ENCODE data around the gene LRRFIP2. TPM values are rescaled to one million over a fixed set of nuclear protein-coding genes. Genes with fewer than 3 reads are reported as not detected.
"Not testable (repeated sequence)": the region's sequence is repeated elsewhere in the genome, so short reads cannot be mapped to it uniquely, and the experiment has no call there.

Gene LRRFIP2
- polyA plus RNA-seq, 4 donors, result 30.6 to 47.6 (median 40.8) TPM

- no peak for DNase-seq (ENCODE audit: low read depth in 4 of 4, low spot score in 3 of 4)
These were observed 100.2 kb downstream of the LRRFIP2 start for GRCh38 chr3:37074178-37074577.

GRCh38 chr3:37072892-37073291, 101.5 kb downstream of the LRRFIP2 start:
- no peak for DNase-seq (ENCODE audit: low read depth in 4 of 4, low spot score in 3 of 4)

- no peak for DNase-seq (ENCODE audit: low read depth in 4 of 4, low spot score in 3 of 4)
These were observed 102.5 kb downstream of the LRRFIP2 start for GRCh38 chr3:37071921-37072320.

GRCh38 chr3:37068031-37068430, 106.4 kb downstream of the LRRFIP2 start:
- no peak for DNase-seq (ENCODE audit: low read depth in 4 of 4, low spot score in 3 of 4)

- DNase-seq (ENCODE audit: low read depth in 4 of 4, low spot score in 3 of 4), result no peak
These were observed 106.8 kb downstream of the LRRFIP2 start for GRCh38 chr3:37067577-37067976.

GRCh38 chr3:37064747-37065146, 109.6 kb downstream of the LRRFIP2 start:
- DNase-seq (ENCODE audit: low read depth in 4 of 4, low spot score in 3 of 4), result no peak

- DNase-seq (ENCODE audit: low read depth in 4 of 4, low spot score in 3 of 4), result no peak
These were observed 116.3 kb downstream of the LRRFIP2 start for GRCh38 chr3:37058117-37058516.

- no peak for DNase-seq (ENCODE audit: low read depth in 4 of 4, low spot score in 3 of 4)
These were observed 117.6 kb downstream of the LRRFIP2 start for GRCh38 chr3:37056826-37057225.

GRCh38 chr3:37055077-37055476, 119.3 kb downstream of the LRRFIP2 start:
- not testable (repeated sequence) for DNase-seq (ENCODE audit: low read depth in 4 of 4, low spot score in 3 of 4)

- no peak for DNase-seq (ENCODE audit: low read depth in 4 of 4, low spot score in 3 of 4)
These were observed 120.0 kb downstream of the LRRFIP2 start for GRCh38 chr3:37054370-37054769.

- DNase-seq (ENCODE audit: low read depth in 4 of 4, low spot score in 3 of 4), result no peak
These were observed 120.6 kb downstream of the LRRFIP2 start for GRCh38 chr3:37053753-37054152.

GRCh38 chr3:37053337-37053736, 121.0 kb downstream of the LRRFIP2 start:
- no peak for DNase-seq (ENCODE audit: low read depth in 4 of 4, low spot score in 3 of 4)

- DNase-seq (ENCODE audit: low read depth in 4 of 4, low spot score in 3 of 4), result no peak
These were observed 121.5 kb downstream of the LRRFIP2 start for GRCh38 chr3:37052860-37053259.

- no peak for DNase-seq (ENCODE audit: low read depth in 4 of 4, low spot score in 3 of 4)
These were observed 124.1 kb downstream of the LRRFIP2 start for GRCh38 chr3:37050282-37050681.

GRCh38 chr3:37042712-37043111, 131.7 kb downstream of the LRRFIP2 start:
- not testable (repeated sequence) for DNase-seq (ENCODE audit: low read depth in 4 of 4, low spot score in 3 of 4)

- DNase-seq (ENCODE audit: low read depth in 4 of 4, low spot score in 3 of 4), result no peak
These were observed 132.7 kb downstream of the LRRFIP2 start for GRCh38 chr3:37041546-37042195.

GRCh38 chr3:37040231-37040630, 134.2 kb downstream of the LRRFIP2 start:
- no peak for DNase-seq (ENCODE audit: low read depth in 4 of 4, low spot score in 3 of 4)

- no peak for DNase-seq (ENCODE audit: low read depth in 4 of 4, low spot score in 3 of 4)
These were observed 135.1 kb downstream of the LRRFIP2 start for GRCh38 chr3:37039161-37039846.

- DNase-seq (ENCODE audit: low read depth in 4 of 4, low spot score in 3 of 4), result no peak
These were observed 137.0 kb downstream of the LRRFIP2 start for GRCh38 chr3:37037352-37037751.

GRCh38 chr3:37032961-37033360, 141.4 kb downstream of the LRRFIP2 start:
- DNase-seq (ENCODE audit: low read depth in 4 of 4, low spot score in 3 of 4), result no peak

GRCh38 chr3:37031096-37031682, 143.2 kb downstream of the LRRFIP2 start:
- no peak for DNase-seq (ENCODE audit: low read depth in 4 of 4, low spot score in 3 of 4)

- no peak for DNase-seq (ENCODE audit: low read depth in 4 of 4, low spot score in 3 of 4)
These were observed 143.8 kb downstream of the LRRFIP2 start for GRCh38 chr3:37030588-37030987.

All from left renal pelvis (tissue), 4 donors.